NCI-H446 treated with DMSO at 0.1 percent for 48 hours (cell line): ENCODE data around the gene HNRNPLL.
"Not testable (repeated sequence)": the region's sequence is repeated elsewhere in the genome, so short reads cannot be mapped to it uniquely, and the experiment has no call there.

Experiments used
- DNase-seq: peaks from one replicate; lab custom pipeline; 2025; lab: John Stamatoyannopoulos, UW

HNRNPLL gene

GRCh38 chr2:38602732-38603401, at the start of gene HNRNPLL:
TSS of gene HNRNPLL (minus strand) at chr2:38602928. CDS start at chr2:38602626, 302 bp downstream.
- DNase-seq: peak; percentile 96

- no peak for DNase-seq
Measured at GRCh38 chr2:38650717-38651116, 48.0 kb upstream of the HNRNPLL start.

- no peak for DNase-seq
Measured at GRCh38 chr2:38650012-38650411, 47.3 kb upstream of the HNRNPLL start.

GRCh38 chr2:38649176-38649728, 46.5 kb upstream of the HNRNPLL start:
- no peak for DNase-seq

GRCh38 chr2:38648107-38648761, 45.5 kb upstream of the HNRNPLL start:
- no peak for DNase-seq

GRCh38 chr2:38643683-38644511, 41.2 kb upstream of the HNRNPLL start:
- DNase-seq: not testable (repeated sequence)

GRCh38 chr2:38643021-38643671, 40.4 kb upstream of the HNRNPLL start:
- no peak for DNase-seq

- DNase-seq: not testable (repeated sequence)
Measured at GRCh38 chr2:38642373-38643017, 39.8 kb upstream of the HNRNPLL start.

GRCh38 chr2:38636069-38636468, 33.3 kb upstream of the HNRNPLL start:
- DNase-seq: no peak

GRCh38 chr2:38635139-38635538, 32.4 kb upstream of the HNRNPLL start:
- DNase-seq: no peak

- DNase-seq: no peak
Measured at GRCh38 chr2:38634684-38635083, 32.0 kb upstream of the HNRNPLL start.

- DNase-seq: no peak
Measured at GRCh38 chr2:38633895-38634294, 31.2 kb upstream of the HNRNPLL start.

- DNase-seq: no peak
Measured at GRCh38 chr2:38632980-38633379, 30.3 kb upstream of the HNRNPLL start.

GRCh38 chr2:38631976-38632375, 29.2 kb upstream of the HNRNPLL start:
- DNase-seq: no peak

- no peak for DNase-seq
Measured at GRCh38 chr2:38629684-38630083, 27.0 kb upstream of the HNRNPLL start.

- DNase-seq: no peak
Measured at GRCh38 chr2:38627391-38627790, 24.7 kb upstream of the HNRNPLL start.

- no peak for DNase-seq
Measured at GRCh38 chr2:38626326-38627035, 23.8 kb upstream of the HNRNPLL start.

GRCh38 chr2:38622210-38622609, 19.5 kb upstream of the HNRNPLL start:
- DNase-seq: no peak

GRCh38 chr2:38621018-38621417, 18.3 kb upstream of the HNRNPLL start:
- no peak for DNase-seq

- no peak for DNase-seq
Measured at GRCh38 chr2:38620282-38620977, 17.7 kb upstream of the HNRNPLL start.
